D341Med (cell line): ENCODE results near the gene TMEM254.
"Not testable (repeated sequence)": the region's sequence is repeated elsewhere in the genome, so short reads cannot be mapped to it uniquely, and the experiment has no call there.

Source experiments
- DNase-seq: peaks from one replicate; pipeline ENCODE4 v3.0.0; 2012; ENCODE audit warnings: low spot score

TMEM254 gene

DNA sequence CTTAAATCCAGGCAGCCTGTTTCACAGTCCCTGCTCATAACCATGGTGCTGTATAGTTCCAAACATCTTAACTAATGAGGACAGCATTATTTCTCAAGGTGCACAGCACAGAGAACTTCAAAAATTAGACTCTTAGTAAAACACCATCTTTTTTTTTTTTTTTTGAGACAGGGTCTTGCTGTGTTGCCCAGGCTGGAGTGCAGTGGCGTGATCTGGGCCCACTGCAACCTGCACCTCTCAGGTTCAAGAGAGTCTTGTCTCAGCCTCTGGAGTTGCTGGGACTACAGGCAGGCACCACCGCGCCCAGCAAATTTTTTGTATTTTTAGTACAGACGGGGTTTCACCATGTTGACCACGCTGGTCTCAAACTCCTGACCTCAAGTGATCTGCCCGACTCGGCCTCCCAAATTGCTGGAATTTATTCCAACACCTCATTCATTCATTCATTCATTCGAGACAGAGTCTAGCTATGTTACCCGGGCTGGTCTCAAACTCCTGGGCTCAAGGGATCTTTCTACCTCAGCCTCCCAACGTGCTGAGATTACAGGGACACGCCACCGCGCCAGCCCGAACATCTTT, 507 bp upstream of the TMEM254 start:
- no peak for DNase-seq

DNA sequence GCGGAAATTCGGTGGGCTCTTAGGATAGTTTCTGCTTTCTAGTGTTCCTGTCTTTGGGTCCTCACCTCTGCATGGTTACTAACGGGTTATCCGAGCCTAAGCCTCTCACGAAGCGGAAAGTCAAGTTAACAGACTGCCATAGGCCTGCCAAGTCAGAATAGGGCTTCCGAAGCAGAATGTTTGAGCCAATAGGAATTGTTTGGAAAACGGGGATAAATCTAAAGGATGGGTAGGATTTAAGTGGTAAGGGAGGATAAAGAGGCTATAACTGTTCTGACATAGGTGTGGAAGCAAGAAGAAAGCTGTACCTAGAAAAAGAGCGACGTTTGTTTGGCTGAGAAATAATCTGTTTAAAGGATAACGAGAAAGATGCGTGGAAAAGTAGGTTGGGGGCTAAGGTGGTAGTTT, 851 bp downstream of the TMEM254 start:
- DNase-seq = no peak

DNA sequence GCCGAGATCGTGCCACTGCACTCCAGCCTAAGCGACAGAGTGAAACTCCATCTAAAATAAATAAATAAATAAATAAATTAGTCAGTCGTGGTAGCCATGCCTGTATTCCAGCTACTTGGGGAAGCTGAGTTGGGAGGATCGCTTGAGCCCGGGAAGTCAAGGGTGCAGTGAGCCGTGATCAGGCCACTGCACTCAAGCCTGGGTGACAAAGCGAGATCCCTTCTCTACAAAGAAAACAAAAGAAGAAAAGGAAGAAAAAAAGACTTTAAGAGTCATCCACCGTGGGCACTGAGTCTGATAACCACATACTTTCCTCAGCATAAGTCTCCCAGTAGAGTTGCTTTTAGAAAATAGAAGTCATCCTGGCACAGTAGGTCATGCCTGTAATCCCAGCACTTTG, 2.6 kb downstream of the TMEM254 start:
- no peak for DNase-seq

GRCh38 chr10:80081801-80082750, 3.6 kb downstream of the TMEM254 start:
- DNase-seq = no peak

GRCh38 chr10:80090121-80090520, 11.7 kb downstream of the TMEM254 start:
- DNase-seq = no peak

DNA sequence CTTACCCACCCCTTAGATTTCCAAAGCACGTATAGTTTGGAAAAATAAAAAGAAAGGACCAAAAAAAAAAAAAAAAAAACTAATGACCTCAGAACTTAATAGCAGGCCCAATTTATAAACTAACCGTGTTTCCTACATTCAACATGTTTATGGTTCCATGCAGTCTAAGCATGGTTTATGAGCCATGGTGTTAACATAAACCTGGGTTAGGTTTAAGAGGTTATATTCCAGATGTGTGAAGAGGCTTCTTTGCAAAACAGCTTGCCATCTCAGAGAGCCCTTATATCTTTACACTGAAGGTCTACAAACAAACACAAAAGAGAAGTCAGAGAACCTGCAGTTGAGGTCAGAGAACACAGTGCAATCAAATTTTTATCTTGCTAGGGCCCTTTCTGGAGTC, 15.8 kb downstream of the TMEM254 start:
- DNase-seq = no peak

- not testable (repeated sequence) for DNase-seq
Observed at GRCh38 chr10:80098272-80098671, 19.8 kb downstream of the TMEM254 start.

- DNase-seq = not testable (repeated sequence)
Observed at GRCh38 chr10:80099295-80099694, 20.8 kb downstream of the TMEM254 start.

DNA sequence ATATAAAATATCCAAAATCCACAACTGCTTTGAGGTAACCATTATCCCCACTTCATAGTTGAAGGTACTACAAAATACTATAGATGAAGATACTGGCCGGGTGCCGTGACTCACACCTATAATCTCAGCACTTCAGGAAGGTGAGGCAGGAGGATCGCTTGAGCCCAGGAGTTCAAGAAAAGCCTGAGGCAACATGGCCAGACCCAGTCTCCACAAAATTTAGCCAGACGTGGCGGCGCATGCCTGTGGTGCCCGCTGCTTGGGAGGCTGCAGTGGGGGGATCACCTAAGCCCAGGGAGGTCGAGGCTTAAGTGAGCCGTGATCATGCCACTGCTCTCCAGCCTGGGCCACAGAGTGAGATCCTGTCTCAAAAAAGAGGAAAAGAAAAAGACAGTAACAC, 21.7 kb downstream of the TMEM254 start:
- DNase-seq = no peak

GRCh38 chr10:80100861-80101695, 22.6 kb downstream of the TMEM254 start:
- no peak for DNase-seq

GRCh38 chr10:80104066-80104926, 25.8 kb downstream of the TMEM254 start:
- no peak for DNase-seq

GRCh38 chr10:80108576-80109239, 30.2 kb downstream of the TMEM254 start:
- DNase-seq = no peak

- no peak for DNase-seq
Observed at GRCh38 chr10:80110986-80111385, 32.5 kb downstream of the TMEM254 start.

DNA sequence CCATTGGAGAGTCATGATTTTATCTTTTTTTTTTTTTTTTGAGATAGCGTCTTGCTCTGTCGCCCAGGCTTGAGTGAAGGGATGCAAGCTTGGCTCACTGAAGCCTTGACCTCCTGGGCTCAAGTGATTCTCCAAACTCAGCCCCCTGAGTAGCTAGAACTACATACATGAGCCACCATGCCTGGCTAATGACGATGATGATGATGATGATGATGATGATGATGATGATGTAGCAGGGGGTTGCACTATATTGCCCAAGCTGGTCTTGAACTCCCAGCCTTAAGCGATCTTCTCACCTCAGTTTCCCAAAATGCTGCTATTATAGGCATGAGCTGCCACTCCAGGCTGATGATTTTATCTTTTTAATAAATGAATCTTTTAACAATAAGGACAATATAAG, 40.2 kb downstream of the TMEM254 start:
- DNase-seq = no peak

- DNase-seq = no peak
Observed at GRCh38 chr10:80122110-80122710, 43.7 kb downstream of the TMEM254 start.

GRCh38 chr10:80122746-80123145, 44.3 kb downstream of the TMEM254 start:
- no peak for DNase-seq

DNA sequence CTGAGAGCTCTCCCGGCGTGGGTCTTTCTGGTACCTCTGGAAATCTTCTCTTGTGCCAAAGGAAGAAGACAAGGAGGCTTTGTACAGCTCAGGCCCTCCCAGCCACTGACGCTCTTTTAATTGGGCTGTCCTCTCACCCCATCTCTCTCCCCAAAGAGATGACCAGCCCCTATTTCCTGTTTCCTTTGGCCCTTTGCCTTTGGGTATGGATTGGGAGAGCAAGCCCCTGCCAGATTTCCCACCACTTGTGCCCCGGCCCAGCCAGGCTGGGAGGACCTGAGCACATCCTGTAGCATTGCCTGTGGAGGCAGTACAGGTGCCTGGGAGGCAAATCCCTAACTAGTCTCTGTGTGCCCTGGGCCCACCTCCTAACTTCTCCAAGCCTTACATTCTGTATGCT, 48.4 kb downstream of the TMEM254 start:
- no peak for DNase-seq

DNA sequence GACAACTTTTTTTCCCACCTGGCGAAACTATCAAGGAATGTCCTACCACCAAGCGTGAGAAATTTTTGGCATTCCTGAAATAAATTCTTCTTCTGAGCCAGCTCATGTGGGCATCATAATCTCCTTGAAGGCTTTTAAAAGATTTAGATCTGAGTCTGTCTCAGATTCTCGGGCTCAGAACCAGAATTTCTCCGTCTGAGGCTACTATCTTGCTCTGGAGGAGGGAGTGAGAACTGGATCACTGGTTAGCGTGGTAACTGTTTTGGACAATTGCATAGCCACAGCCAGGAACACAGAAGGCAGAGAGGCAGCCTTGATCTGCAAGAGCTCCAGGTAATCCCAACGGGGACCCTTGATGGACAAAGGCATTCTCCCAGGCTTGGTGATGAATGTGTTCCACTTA, 53.0 kb downstream of the TMEM254 start:
- DNase-seq = no peak

- DNase-seq = no peak
Observed at GRCh38 chr10:80132299-80133139, 54.1 kb downstream of the TMEM254 start, which contains the start of gene PLAC9. TSS of gene PLAC9 (plus strand) at chr10:80132730. CDS start at chr10:80132763, 33 bp downstream.

DNA sequence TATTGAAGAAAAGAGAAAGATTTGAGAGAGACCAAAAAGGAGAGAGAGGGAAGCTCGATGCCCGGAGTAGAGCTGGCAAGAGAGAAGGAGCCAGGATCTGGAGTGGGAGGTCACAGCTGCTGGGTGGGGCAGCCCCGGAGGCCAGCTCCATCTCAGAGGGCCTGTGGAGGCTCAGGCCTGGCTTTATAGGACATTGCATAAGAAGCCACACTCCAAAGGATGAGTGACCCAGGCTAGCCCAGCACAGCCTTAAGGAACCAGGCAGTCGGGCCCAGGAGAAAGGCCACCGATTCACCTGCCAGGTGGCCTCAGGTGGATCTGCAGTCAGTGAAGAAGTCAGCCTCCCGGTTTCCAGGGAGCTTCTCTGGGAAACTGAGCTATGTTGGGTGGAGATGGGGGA, 54.7 kb downstream of the TMEM254 start:
- no peak for DNase-seq
